ENCODE measurements around the gene PDGFRB. TPM values are rescaled to one million over a fixed set of nuclear protein-coding genes. Genes with fewer than 3 reads are reported as not detected.

Gene PDGFRB
- total RNA-seq, 2 donors from 2014 or later = 24.1 to 34.2 TPM

DNA sequence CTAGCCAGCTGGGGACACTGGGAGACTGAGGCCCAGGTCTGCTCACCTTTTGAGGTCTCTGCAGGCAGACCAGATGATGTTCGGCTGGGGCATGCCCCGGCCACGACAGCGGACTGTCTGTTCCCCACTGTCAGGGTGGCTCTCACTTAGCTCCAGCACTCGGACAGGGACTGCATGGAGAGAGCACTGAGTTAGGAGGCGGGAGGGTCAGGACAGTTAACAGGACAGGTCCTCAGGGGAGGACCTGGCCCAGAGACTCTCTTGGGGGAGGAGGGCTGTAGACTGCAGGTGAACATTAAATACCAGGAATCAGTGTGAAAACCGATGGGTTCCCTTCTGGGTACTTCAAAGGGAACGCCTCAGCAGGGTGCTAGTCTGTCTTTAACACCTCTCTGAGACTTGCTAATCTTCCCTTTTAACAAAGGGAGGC, 25.1 kb downstream of the PDGFRB start:
- TF ChIP-seq, protein P1, sequence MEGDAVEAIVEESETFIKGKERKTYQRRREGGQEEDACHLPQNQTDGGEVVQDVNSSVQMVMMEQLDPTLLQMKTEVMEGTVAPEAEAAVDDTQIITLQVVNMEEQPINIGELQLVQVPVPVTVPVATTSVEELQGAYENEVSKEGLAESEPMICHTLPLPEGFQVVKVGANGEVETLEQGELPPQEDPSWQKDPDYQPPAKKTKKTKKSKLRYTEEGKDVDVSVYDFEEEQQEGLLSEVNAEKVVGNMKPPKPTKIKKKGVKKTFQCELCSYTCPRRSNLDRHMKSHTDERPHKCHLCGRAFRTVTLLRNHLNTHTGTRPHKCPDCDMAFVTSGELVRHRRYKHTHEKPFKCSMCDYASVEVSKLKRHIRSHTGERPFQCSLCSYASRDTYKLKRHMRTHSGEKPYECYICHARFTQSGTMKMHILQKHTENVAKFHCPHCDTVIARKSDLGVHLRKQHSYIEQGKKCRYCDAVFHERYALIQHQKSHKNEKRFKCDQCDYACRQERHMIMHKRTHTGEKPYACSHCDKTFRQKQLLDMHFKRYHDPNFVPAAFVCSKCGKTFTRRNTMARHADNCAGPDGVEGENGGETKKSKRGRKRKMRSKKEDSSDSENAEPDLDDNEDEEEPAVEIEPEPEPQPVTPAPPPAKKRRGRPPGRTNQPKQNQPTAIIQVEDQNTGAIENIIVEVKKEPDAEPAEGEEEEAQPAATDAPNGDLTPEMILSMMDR (IDR thresholded peaks at IDR 0.05) = no peak
- TF ChIP-seq POLR2A (IDR thresholded peaks at IDR 0.05) = no peak
- no peak for DNase-seq
- H3K4me1 ChIP-seq = peaks cover 8% of the 10 kb centered on the region
- no peak overlapping the region for H3K4me3 ChIP-seq
- no peaks in the 10 kb centered on the region for H3K27me3 ChIP-seq
- intact Hi-C loops (cut with DNase I) = loop anchor here (5.0 kb wide), 1 partner anchor 87 kb away; no protein-coding TSS in a partner anchor
- H3K9me3 ChIP-seq = no peaks in the 10 kb centered on the region
- 51 to 78% methylated on average over 7 to 8 of the region's 8 CpGs for WGBS, 2 donors
- ATAC-seq = no peak
- H3K36me3 ChIP-seq (replicated peaks in 1 of 2; ENCODE audit: insufficient read depth in 1 of 2, low read depth in 2 of 2) = no peaks in the 10 kb centered on the region
- no peak overlapping the region for H3K27ac ChIP-seq

DNA sequence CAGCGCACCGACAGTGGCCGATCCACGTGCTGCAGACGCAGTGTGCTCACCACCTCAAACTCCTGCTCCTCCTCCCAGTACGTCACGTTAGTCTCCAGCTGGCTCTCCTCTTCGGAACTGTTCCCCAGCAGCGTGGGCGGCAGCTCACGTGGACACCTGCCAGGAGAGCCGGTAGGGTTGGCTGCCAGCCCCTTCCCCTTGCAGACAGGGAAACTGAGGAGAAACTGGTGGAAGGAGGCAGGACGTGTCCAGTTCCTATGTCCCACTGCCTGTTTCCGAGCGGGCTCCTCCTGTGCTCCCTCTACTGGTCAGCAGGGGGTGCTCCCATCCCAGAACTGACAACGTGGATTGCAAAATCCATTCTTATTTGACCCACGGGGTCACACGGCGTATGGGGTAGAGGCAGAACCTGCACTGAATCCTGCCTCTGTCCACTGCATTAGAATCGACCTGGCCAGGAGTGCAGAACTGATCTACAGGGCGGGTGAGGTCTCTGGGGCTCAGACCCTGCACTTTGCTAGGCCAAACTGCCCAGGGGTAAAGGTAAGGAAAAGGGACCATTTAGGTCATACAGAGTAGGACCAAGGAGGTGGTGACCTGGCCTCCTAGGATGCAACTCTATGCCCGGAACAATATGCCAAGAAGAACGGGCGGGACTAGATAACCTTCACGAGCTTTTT, 25.7 kb downstream of the PDGFRB start:
- Histone ChIP-seq H3K4me3 (no peak overlapping the region), H3K36me3 (replicated peaks in 1 of 2; ENCODE audit: insufficient read depth in 1 of 2, low read depth in 2 of 2) (no peaks in the 10 kb centered on the region), H3K4me1 (peaks cover 8% of the 10 kb centered on the region), H3K27ac (no peak overlapping the region), H3K27me3 (no peaks in the 10 kb centered on the region), H3K9me3 (no peaks in the 10 kb centered on the region)
- peak; percentile 77 to 80 (median 78) for DNase-seq
- peak; percentile 89 for ATAC-seq
- TF ChIP-seq, protein P1 (IDR thresholded peaks at IDR 0.05) = peak; percentile 79 to 93 (median 87)
- no peak for TF ChIP-seq POLR2A (IDR thresholded peaks at IDR 0.05)
- WGBS, 2 donors = 20 to 27% methylated on average over 17 to 25 of the region's 25 CpGs
- intact Hi-C loops (cut with DNase I) = loop anchor here (5.0 kb wide), 1 partner anchor 87 kb away; no protein-coding TSS in a partner anchor

DNA sequence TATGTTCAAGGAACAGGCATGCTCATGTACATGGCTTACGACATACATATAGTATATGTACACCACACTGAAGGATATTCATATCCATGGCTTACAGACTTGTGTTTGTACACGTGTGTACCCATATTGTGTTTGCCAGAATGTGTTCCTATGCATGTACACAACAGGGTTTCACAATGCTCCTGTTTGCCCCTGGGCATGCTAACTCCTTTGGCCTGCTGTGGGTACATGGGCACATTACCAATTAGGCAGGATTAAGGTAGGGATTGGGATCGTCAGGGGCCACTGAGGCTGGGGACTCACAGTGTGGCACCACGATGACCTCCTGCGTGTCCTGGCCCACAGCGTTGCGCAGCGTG, 26.2 kb downstream of the PDGFRB start:
- peaks cover 8% of the 10 kb centered on the region for H3K4me1 ChIP-seq
- no peaks in the 10 kb centered on the region for H3K9me3 ChIP-seq
- no peaks in the 10 kb centered on the region for H3K27me3 ChIP-seq
- ATAC-seq (no peak), DNase-seq (no peak)
- no peaks in the 10 kb centered on the region for H3K36me3 ChIP-seq (replicated peaks in 1 of 2; ENCODE audit: insufficient read depth in 1 of 2, low read depth in 2 of 2)
- H3K4me3 ChIP-seq = no peak overlapping the region
- no peak overlapping the region for H3K27ac ChIP-seq
- 38 to 57% methylated on average over 7 to 8 of the region's 8 CpGs for WGBS, 2 donors
- intact Hi-C loops (cut with DNase I) = no loop called here
- TF ChIP-seq, protein P1 (IDR thresholded peaks at IDR 0.05) = no peak
- TF ChIP-seq POLR2A (IDR thresholded peaks at IDR 0.05) = no peak

DNA sequence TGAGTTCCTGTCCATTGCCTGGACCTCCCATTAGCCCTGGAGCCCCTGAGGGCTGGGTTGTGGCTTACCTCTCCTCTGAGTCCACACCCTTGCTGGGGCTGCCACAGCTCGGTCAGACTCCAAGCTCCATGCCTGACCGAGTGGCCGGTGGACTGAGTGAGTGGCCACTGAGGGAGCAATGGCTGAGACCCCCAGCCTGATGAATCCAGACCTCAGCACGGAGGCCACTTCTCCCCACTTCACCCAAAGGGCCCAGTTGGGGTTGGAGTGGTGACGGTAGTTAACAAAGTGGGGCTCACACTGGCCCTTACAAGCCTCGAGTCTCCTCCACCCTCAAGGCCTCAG, 28.8 kb downstream of the PDGFRB start:
- H3K9me3 ChIP-seq = no peaks in the 10 kb centered on the region
- WGBS, 2 donors = 73 to 81% methylated on average over 4 to 6 of the region's 6 CpGs
- no peaks in the 10 kb centered on the region for H3K27me3 ChIP-seq
- H3K4me3 ChIP-seq = no peak overlapping the region
- intact Hi-C loops (cut with DNase I) = no loop called here
- no peak overlapping the region for H3K27ac ChIP-seq
- no peaks in the 10 kb centered on the region for H3K36me3 ChIP-seq (replicated peaks in 1 of 2; ENCODE audit: insufficient read depth in 1 of 2, low read depth in 2 of 2)
- TF ChIP-seq, protein P1 (IDR thresholded peaks at IDR 0.05) = no peak
- TF ChIP-seq POLR2A (IDR thresholded peaks at IDR 0.05) = no peak
- H3K4me1 ChIP-seq = peaks cover 8% of the 10 kb centered on the region
- DNase-seq (no peak), ATAC-seq (no peak)

Data from body of pancreas (tissue), 4 donors.